Neural cell (in vitro differentiated cells): ENCODE data around the gene ASPM. TPM values are rescaled to one million over a fixed set of nuclear protein-coding genes. Genes with fewer than 3 reads are reported as not detected.

Experiments
- H2AFZ ChIP-seq: fragments of 200-600, 300-800 bp; sonication (generic), shearing (Covaris generic); 2 replicates; pipeline ENCODE4 v1.6.0; 2014; ENCODE audit warnings: low read depth, mild to moderate bottlenecking, antibody characterized with exemption, low read length, moderate library complexity
- H3F3A ChIP-seq: fragments of 200-600 bp; shearing (Covaris generic); 2 replicates; pipeline ENCODE4 v1.6.1; 2016; ENCODE audit warnings: mild to moderate bottlenecking, moderate library complexity, mixed read lengths, antibody characterized with exemption, low read length; ENCODE audit not compliant: insufficient read depth, poor library complexity, severe bottlenecking
- H3K27ac ChIP-seq: fragments of 200-600, 300-800 bp; sonication (generic), shearing (Covaris generic); 2 replicates; pipeline ENCODE4 v1.5.1; 2014; ENCODE audit warnings: mild to moderate bottlenecking, low read length, moderate library complexity
- H3K27me3 ChIP-seq: fragments of 300-800, 200-600 bp; sonication (generic), shearing (Covaris generic); 2 replicates; pipeline ENCODE4 v1.6.0; 2014; ENCODE audit warnings: mild to moderate bottlenecking, low read depth, low read length, moderate library complexity; ENCODE audit not compliant: insufficient read depth
- H3K36me3 ChIP-seq: fragments of 300-800, 200-600 bp; sonication (generic), shearing (Covaris generic); 2 replicates; pipeline ENCODE4 v1.5.1; 2014; ENCODE audit warnings: mild to moderate bottlenecking, antibody characterized with exemption, low read length, moderate library complexity; ENCODE audit not compliant: insufficient read depth
- H3K4me2 ChIP-seq: fragments of 300-800, 200-600 bp; sonication (generic), shearing (Covaris generic); 2 replicates; pipeline ENCODE4 v1.6.0; 2014; ENCODE audit warnings: mild to moderate bottlenecking, low read length
- H3K4me3 ChIP-seq: fragments of 300-800, 200-600 bp; sonication (generic), shearing (Covaris generic); 2 replicates; pipeline ENCODE4 v1.5.1; 2014; ENCODE audit warnings: mild to moderate bottlenecking, low read length, moderate library complexity
- H3K79me2 ChIP-seq: fragments of 200-600 bp; shearing (Covaris generic); replicated peaks from 2 replicates; pipeline ENCODE4 v1.6.0; 2014; ENCODE audit warnings: mild to moderate bottlenecking, low read length, moderate library complexity; ENCODE audit not compliant: insufficient read depth
- H3K9ac ChIP-seq: fragments of 300-800, 200-600 bp; sonication (generic), shearing (Covaris generic); 2 replicates; pipeline ENCODE4 v1.6.1; 2016; ENCODE audit warnings: mild to moderate bottlenecking, low read length, mixed read lengths
- H3K9me2 ChIP-seq: fragments of 200-600 bp; shearing (Covaris generic); 2 replicates; pipeline ENCODE4 v1.6.1; 2016; ENCODE audit warnings: mild to moderate bottlenecking, low read length, mixed read lengths; ENCODE audit not compliant: insufficient read depth
- H3K9me3 ChIP-seq: fragments of 200-600, 300-800 bp; sonication (generic), shearing (Covaris generic); 2 replicates; pipeline ENCODE4 v1.6.1; 2016; ENCODE audit warnings: mild to moderate bottlenecking, mixed run types, low read length, moderate library complexity, mixed read lengths
- H4K20me1 ChIP-seq: fragments of 200-600 bp; shearing (Covaris generic); 2 replicates; pipeline ENCODE4 v1.6.1; 2016; ENCODE audit warnings: mild to moderate bottlenecking, mixed run types; ENCODE audit not compliant: insufficient read depth
- CTCF ChIP-seq: fragments of 450-650 bp; IDR thresholded peaks from 2 replicates; pipeline ENCODE4 v1.5.1; 2014; ENCODE audit warnings: antibody characterized with exemption, mild to moderate bottlenecking, moderate library complexity; ENCODE audit not compliant: poor library complexity, severe bottlenecking
- EP300 ChIP-seq: fragments of 450-650 bp; conservative IDR thresholded peaks from 2 replicates; pipeline ENCODE4 v1.6.1; 2014; ENCODE audit warnings: antibody characterized with exemption, mild to moderate bottlenecking, moderate library complexity; ENCODE audit not compliant: poor library complexity, severe bottlenecking
- EZH2 ChIP-seq: fragments of 200-600, 300-800 bp; shearing (Covaris generic), sonication (generic); IDR thresholded peaks from 2 replicates; pipeline ENCODE4 v1.6.1; 2014; ENCODE audit warnings: antibody characterized with exemption, low read length, borderline replicate concordance, mild to moderate bottlenecking; ENCODE audit not compliant: insufficient read depth, poor library complexity, severe bottlenecking
- MXI1 ChIP-seq: fragments of 450-650 bp; conservative IDR thresholded peaks from 2 replicates; pipeline ENCODE4 v1.6.1; 2014; ENCODE audit warnings: antibody characterized with exemption, mild to moderate bottlenecking; ENCODE audit not compliant: poor library complexity, severe bottlenecking
- POLR2AphosphoS5 ChIP-seq: IDR thresholded peaks from 2 replicates; pipeline ENCODE4 v1.6.1; 2012
- RAD21 ChIP-seq: fragments of 450-650 bp; conservative IDR thresholded peaks from 2 replicates; pipeline ENCODE4 v1.6.1; 2014; ENCODE audit warnings: antibody characterized with exemption, mild to moderate bottlenecking, moderate library complexity
- REST ChIP-seq: IDR thresholded peaks from 2 replicates; pipeline ENCODE4 v1.6.1; 2012; ENCODE audit warnings: borderline replicate concordance
- SMC3 ChIP-seq: fragments of 450-650 bp; conservative IDR thresholded peaks from 2 replicates; pipeline ENCODE4 v1.6.1; 2014; ENCODE audit warnings: antibody characterized with exemption, mild to moderate bottlenecking, moderate library complexity; ENCODE audit not compliant: poor library complexity
- TAF1 ChIP-seq: IDR thresholded peaks from 2 replicates; pipeline ENCODE4 v1.6.1; 2012; ENCODE audit warnings: low read depth
- polyA plus RNA-seq: library from polyadenylated mRNA; depleted of rRNA; stranded (reverse); fragments of >200 nt; gene quantifications from 2 replicates; pipeline ENCODE4 v1.2.3, GENCODE V29; 2014

ASPM gene
- polyA plus RNA-seq, 1 donor from 2014 or later: 0.87 TPM

- no peak overlapping the region for H3K9ac ChIP-seq
- H3F3A ChIP-seq: no peaks in the 10 kb centered on the region
- no peaks in the 10 kb centered on the region for H3K9me2 ChIP-seq
- no peak overlapping the region for H3K4me2 ChIP-seq
- no peaks in the 10 kb centered on the region for H4K20me1 ChIP-seq
- no peak overlapping the region for H3K27ac ChIP-seq
- no peak overlapping the region for H2AFZ ChIP-seq
- no peak overlapping the region for H3K4me3 ChIP-seq
- TF ChIP-seq EP300 (no peak), RAD21 (no peak), POLR2AphosphoS5 (no peak), CTCF (no peak), MXI1 (no peak), EZH2 (no peak), REST (no peak), SMC3 (no peak), TAF1 (no peak)
- H3K36me3 ChIP-seq: no peaks in the 10 kb centered on the region
- H3K9me3 ChIP-seq: no peaks in the 10 kb centered on the region
- H3K79me2 ChIP-seq: no peaks in the 10 kb centered on the region
- H3K27me3 ChIP-seq: no peaks in the 10 kb centered on the region
These were observed 39.6 kb downstream of the ASPM start for GRCh38 chr1:197106869-197107268.

GRCh38 chr1:197103300-197103699 is 43.2 kb downstream of the ASPM start:
- Histone ChIP-seq H3K4me3 (no peak overlapping the region), H3K4me2 (no peak overlapping the region), H2AFZ (no peak overlapping the region), H3K79me2 (no peaks in the 10 kb centered on the region), H4K20me1 (no peaks in the 10 kb centered on the region), H3K27me3 (no peaks in the 10 kb centered on the region), H3K9me3 (no peaks in the 10 kb centered on the region), H3K9me2 (no peaks in the 10 kb centered on the region), H3K27ac (no peak overlapping the region), H3K9ac (no peak overlapping the region), H3K36me3 (no peaks in the 10 kb centered on the region), H3F3A (no peaks in the 10 kb centered on the region)
- TF ChIP-seq TAF1 (no peak), REST (no peak), POLR2AphosphoS5 (no peak), EP300 (no peak), CTCF (no peak), RAD21 (no peak), EZH2 (no peak), SMC3 (no peak), MXI1 (no peak)
